ENCODE measurements around the gene CRABP1. TPM values are rescaled to one million over a fixed set of nuclear protein-coding genes. Genes with fewer than 3 reads are reported as not detected.

Gene CRABP1
- total RNA-seq, 4 donors from 2014 or later = 19.6 to 211 (median 105) TPM

DNA sequence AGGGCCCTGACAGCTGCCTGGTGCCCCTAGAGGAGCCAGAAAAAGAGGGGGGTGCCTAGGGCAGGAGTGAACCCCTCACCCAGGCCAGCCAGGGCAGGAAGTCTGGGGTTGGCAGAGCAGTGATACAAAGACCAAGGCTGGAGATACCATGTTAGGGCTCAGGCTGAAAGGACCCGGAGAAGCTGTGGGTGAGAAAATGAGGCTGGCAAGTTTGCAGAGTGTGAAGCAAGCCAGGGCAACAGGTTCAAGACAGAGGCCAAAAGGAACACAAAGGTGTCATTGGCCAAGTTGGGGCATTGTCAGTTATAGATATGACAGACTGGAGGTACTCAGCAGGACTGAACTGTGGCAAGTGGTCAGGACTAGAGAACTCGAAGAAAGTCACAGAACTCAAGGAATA is 57.2 kb downstream of the CRABP1 start:
- Histone ChIP-seq H3K27me3 (no peaks in the 10 kb centered on the region), H3K27ac (no peak overlapping the region), H3K4me1 (peaks cover 0 to 6% of the 10 kb centered on the region in 2 donors), H3K36me3 (no peaks in the 10 kb centered on the region), H3K4me3 (replicated peaks in 1 of 3) (no peak overlapping the region), H3K9me3 (no peaks in the 10 kb centered on the region)
- WGBS, 2 donors = 93 to 97% methylated on average over 2 of the region's 2 CpGs
- intact Hi-C loops (cut with DNase I) = no loop called here
- DNase-seq = no peak
- TF ChIP-seq CTCF (IDR thresholded peaks at IDR 0.05) = no peak
- no peak for TF ChIP-seq POLR2A (IDR thresholded peaks at IDR 0.05)

Small RNA genes lying within 50 kb of the gene (small RNA-seq; reads per million reads assigned to genes)
- not detected for gene AC090607.5

Other genes starting within 250 kb of the CRABP1 start
- not detected for gene SH2D7, start 247.8 kb upstream of the CRABP1 start, total RNA-seq
- 1 to 10 TPM; 4.1 to 7.5 (median 4.9) TPM for gene CIB2, start 208.9 kb upstream of the CRABP1 start, total RNA-seq
- gene IDH3A, start 191.0 kb upstream of the CRABP1 start, total RNA-seq = 100 to 1,000 TPM in 1 of 4 donors, 10 to 100 TPM in 3; 55.1 to 155 (median 83.3) TPM
- gene ACSBG1, start 105.8 kb upstream of the CRABP1 start, total RNA-seq = not detected
- 10 to 100 TPM in 3 of 4 donors, 1 to 10 TPM in 1; 9.5 to 21.9 (median 13.8) TPM for gene DNAJA4, start 75.8 kb upstream of the CRABP1 start, total RNA-seq
- gene SKIC8, start 40.7 kb upstream of the CRABP1 start, total RNA-seq = 100 to 1,000 TPM in 2 of 4 donors, 10 to 100 TPM in 2; 87.0 to 113 (median 101) TPM
- 10 to 100 TPM; 40.7 to 71.5 (median 51.0) TPM for gene IREB2, start 97.9 kb downstream of the CRABP1 start, total RNA-seq
- 10 to 100 TPM in 1 of 4 donors, 1 to 10 TPM in 3; 7.0 to 15.0 (median 9.1) TPM for gene HYKK, start 167.2 kb downstream of the CRABP1 start, total RNA-seq
- gene PSMA4, start 200.1 kb downstream of the CRABP1 start, total RNA-seq = 100 to 1,000 TPM; 123 to 185 (median 149) TPM
- gene CHRNA5, start 225.2 kb downstream of the CRABP1 start, total RNA-seq = under 1 TPM in 1 of 4 donors, not detected in 3; 0.33 TPM

Measured in thyroid gland (tissue), 4 donors.